ENCODE data around the gene CLCF1. TPM values are rescaled to one million over a fixed set of nuclear protein-coding genes. Genes with fewer than 3 reads are reported as not detected.

CLCF1 gene
- polyA plus RNA-seq, 1 of the 3 experiments (the other 2 are of a cell fraction): 27.0 TPM

DNA sequence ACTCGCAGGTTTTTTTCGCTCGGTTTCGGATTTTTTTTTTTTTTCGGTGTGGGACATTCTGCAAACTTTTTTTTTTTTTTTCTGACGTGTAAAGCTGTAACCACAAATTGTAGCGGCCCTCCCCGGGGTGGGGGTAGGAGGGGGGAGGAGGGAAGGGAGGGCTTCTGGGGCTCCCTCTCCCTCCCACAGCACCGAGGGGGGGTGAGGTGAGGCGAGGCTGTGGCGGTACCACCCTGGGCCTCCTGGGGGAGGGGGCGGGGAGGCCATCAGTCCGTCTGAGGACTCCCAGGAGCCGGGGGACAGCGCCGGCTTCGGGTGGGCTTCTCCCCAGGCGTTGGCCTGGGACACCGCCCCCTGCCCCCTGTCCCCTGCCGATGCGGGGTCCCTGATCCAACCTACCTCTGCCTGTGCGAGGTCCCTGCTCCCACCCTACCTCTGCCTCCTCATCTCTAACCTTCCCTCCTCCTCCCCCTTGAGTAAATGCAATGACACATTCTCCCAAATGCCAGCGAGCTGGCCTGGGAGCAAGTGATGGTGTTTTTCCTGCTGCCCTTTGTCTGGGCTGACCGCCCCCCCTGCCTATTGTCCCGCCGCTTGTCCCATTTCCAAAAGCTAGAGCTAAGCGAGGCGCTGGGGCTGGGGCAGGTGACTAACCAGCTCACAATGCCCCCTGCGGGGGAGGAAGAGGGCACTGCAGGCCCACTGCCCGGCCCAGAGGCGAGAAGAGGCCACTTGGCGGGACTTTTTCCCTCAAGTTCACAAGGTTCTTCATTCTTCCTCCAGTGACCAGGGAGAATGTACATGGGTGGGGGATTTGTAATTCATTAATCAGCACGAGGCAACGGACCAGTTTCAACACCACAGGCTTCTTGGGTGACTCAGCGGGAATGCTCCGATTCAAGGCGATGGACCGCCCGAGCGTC, 511 bp upstream of the CLCF1 start (continued):
- TF ChIP-seq SIN3A (IDR thresholded peaks at IDR 0.05; ENCODE audit: borderline replicate concordance, low read depth, low read length): no peak; the same call in 1 of the 2 replicates
- no peak for TF ChIP-seq EZH2phosphoT487 (IDR thresholded peaks at IDR 0.05; ENCODE audit: borderline replicate concordance, low read depth)
- peak; percentile 14; the same call in 1 of the 2 replicates for TF ChIP-seq SMC3 (IDR thresholded peaks at IDR 0.05; ENCODE audit: low read depth, low read length)
- TF ChIP-seq, protein P1, sequence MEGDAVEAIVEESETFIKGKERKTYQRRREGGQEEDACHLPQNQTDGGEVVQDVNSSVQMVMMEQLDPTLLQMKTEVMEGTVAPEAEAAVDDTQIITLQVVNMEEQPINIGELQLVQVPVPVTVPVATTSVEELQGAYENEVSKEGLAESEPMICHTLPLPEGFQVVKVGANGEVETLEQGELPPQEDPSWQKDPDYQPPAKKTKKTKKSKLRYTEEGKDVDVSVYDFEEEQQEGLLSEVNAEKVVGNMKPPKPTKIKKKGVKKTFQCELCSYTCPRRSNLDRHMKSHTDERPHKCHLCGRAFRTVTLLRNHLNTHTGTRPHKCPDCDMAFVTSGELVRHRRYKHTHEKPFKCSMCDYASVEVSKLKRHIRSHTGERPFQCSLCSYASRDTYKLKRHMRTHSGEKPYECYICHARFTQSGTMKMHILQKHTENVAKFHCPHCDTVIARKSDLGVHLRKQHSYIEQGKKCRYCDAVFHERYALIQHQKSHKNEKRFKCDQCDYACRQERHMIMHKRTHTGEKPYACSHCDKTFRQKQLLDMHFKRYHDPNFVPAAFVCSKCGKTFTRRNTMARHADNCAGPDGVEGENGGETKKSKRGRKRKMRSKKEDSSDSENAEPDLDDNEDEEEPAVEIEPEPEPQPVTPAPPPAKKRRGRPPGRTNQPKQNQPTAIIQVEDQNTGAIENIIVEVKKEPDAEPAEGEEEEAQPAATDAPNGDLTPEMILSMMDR (IDR thresholded peaks at IDR 0.05): peak; percentile 55
- peak; percentile 95 for TF ChIP-seq RXRA (IDR thresholded peaks at IDR 0.05; ENCODE audit: borderline replicate concordance, low read depth)
- TF ChIP-seq, protein P2, sequence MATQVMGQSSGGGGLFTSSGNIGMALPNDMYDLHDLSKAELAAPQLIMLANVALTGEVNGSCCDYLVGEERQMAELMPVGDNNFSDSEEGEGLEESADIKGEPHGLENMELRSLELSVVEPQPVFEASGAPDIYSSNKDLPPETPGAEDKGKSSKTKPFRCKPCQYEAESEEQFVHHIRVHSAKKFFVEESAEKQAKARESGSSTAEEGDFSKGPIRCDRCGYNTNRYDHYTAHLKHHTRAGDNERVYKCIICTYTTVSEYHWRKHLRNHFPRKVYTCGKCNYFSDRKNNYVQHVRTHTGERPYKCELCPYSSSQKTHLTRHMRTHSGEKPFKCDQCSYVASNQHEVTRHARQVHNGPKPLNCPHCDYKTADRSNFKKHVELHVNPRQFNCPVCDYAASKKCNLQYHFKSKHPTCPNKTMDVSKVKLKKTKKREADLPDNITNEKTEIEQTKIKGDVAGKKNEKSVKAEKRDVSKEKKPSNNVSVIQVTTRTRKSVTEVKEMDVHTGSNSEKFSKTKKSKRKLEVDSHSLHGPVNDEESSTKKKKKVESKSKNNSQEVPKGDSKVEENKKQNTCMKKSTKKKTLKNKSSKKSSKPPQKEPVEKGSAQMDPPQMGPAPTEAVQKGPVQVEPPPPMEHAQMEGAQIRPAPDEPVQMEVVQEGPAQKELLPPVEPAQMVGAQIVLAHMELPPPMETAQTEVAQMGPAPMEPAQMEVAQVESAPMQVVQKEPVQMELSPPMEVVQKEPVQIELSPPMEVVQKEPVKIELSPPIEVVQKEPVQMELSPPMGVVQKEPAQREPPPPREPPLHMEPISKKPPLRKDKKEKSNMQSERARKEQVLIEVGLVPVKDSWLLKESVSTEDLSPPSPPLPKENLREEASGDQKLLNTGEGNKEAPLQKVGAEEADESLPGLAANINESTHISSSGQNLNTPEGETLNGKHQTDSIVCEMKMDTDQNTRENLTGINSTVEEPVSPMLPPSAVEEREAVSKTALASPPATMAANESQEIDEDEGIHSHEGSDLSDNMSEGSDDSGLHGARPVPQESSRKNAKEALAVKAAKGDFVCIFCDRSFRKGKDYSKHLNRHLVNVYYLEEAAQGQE (IDR thresholded peaks at IDR 0.05; ENCODE audit: low read depth, low read length): peak; percentile 49; the same call in 1 of the 2 replicates

DNA sequence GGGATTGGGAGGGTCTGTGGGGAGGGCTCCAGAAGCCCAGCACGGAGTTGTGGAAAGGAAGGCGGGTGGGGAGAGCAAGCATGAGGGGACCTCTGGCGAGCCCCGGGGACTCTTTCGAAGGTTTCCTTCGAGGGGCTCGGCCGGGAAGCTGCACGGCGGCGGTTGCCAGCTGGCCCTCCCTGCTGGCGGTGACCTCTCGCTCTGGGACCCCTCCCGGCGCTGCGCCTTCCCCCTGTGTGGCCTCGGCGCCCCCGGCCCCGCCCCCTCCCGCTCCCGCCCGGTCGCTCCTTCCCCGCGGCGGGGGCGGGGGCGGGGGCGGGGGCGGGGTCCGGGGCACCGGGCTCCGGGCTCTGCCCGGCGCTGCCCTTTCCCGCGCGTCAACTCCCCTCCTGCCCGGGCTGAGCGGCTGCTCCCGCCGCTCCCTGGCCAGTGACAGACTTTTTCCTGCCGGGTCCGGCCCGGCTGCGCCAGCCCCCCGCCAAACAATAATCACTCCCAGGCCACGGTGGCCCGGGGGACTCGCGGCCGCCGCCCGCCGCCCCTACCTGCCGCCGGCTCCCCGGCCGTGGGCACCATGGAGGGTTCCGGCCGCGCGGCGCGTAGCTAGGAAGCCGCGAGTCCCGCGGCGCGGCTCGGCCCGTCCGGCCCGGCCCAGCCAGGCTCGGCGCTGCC, 941 bp downstream of the CLCF1 start:
- DNase-seq: peak; percentile 81
- Histone ChIP-seq H3K4me3 (ENCODE audit: low read depth in 2 of 2, low read length in 1 of 2) (peak overlapping the region; percentile 61 to 83), H2AFZ (ENCODE audit: low read depth) (no peak overlapping the region), H3F3A (replicated peaks; ENCODE audit: insufficient read depth) (peaks cover 22% of the 10 kb centered on the region), H4K20me1 (ENCODE audit: insufficient read depth) (peaks cover 44% of the 10 kb centered on the region), H3K4me1 (ENCODE audit: control insufficient read depth in 1 of 2, insufficient read depth in 2 of 2, low read depth in 1 of 2, low read length in 1 of 2) (peaks cover 33 to 38% of the 10 kb centered on the region in 2 experiments; a peak in 3 of 4 replicates), H3K27me3 (ENCODE audit: insufficient read depth) (no peaks in the 10 kb centered on the region), H3K9me3 (no peaks in the 10 kb centered on the region), H3K9me2 (no peaks in the 10 kb centered on the region), H3K79me2 (ENCODE audit: insufficient read depth) (peaks cover 58% of the 10 kb centered on the region), H3K9ac (peak overlapping the region; percentile 100), H3K4me2 (peak overlapping the region; percentile 77), H3K27ac (ENCODE audit: low read depth in 2 of 2, low read length in 1 of 2) (peak overlapping the region in 1 of 2 experiments; percentile 96; a peak in 3 of 4 replicates), H3K36me3 (replicated peaks in 1 of 2; ENCODE audit: control insufficient read depth in 1 of 2, insufficient read depth in 2 of 2, low read length in 1 of 2) (no peaks in the 10 kb centered on the region)
- POLR2A ChIA-PET: interaction anchor here (0.6 to 1.4 kb wide), 4 partner anchors 15 to 258 kb away, joined by 3 to 5 read pairs (median 3); partner anchors contain the start of genes PPP1CA and RAD9A
- TF ChIP-seq, protein P3, sequence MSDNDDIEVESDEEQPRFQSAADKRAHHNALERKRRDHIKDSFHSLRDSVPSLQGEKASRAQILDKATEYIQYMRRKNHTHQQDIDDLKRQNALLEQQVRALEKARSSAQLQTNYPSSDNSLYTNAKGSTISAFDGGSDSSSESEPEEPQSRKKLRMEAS (IDR thresholded peaks at IDR 0.05; ENCODE audit: low read depth): peak; percentile 11; the same call in 1 of the 2 replicates
- TF ChIP-seq RAD21 (IDR thresholded peaks at IDR 0.05; ENCODE audit: low read length) (no peak), POLR2AphosphoS5 (IDR thresholded peaks at IDR 0.05; ENCODE audit: low read depth, low read length) (0 out of 2 replicates have a peak, but pooled peaks have one; percentile 10), TAF1 (IDR thresholded peaks at IDR 0.05; ENCODE audit: borderline replicate concordance, low read depth, low read length) (peak; percentile 45), TEAD4 (IDR thresholded peaks at IDR 0.05; ENCODE audit: borderline replicate concordance, insufficient read depth) (no peak)
- TF ChIP-seq, protein P4, sequence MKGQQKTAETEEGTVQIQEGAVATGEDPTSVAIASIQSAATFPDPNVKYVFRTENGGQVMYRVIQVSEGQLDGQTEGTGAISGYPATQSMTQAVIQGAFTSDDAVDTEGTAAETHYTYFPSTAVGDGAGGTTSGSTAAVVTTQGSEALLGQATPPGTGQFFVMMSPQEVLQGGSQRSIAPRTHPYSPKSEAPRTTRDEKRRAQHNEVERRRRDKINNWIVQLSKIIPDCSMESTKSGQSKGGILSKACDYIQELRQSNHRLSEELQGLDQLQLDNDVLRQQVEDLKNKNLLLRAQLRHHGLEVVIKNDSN (IDR thresholded peaks at IDR 0.05; ENCODE audit: borderline replicate concordance, low read depth): no peak
- CTCF ChIA-PET: interaction anchor here (0.8 to 19.7 kb wide), 10 partner anchors 10 to 111 kb away, joined by 3 to 955 read pairs (median 6); partner anchors contain the start of genes POLD4 and RAD9A
- 4% methylated on average over 4 of the region's 78 CpGs for WGBS (ENCODE audit: low lambda C conversion rate)
